Measurements from ENCODE around the gene PPTC7. TPM values are rescaled to one million over a fixed set of nuclear protein-coding genes. Genes with fewer than 3 reads are reported as not detected.
A peak's percentile ranks its signal among the peaks of the same experiment; 100 is the strongest.

The PPTC7 gene
- total and polyA plus RNA-seq, 12 donors = 18.9 to 162 (median 76.3) TPM

DNA sequence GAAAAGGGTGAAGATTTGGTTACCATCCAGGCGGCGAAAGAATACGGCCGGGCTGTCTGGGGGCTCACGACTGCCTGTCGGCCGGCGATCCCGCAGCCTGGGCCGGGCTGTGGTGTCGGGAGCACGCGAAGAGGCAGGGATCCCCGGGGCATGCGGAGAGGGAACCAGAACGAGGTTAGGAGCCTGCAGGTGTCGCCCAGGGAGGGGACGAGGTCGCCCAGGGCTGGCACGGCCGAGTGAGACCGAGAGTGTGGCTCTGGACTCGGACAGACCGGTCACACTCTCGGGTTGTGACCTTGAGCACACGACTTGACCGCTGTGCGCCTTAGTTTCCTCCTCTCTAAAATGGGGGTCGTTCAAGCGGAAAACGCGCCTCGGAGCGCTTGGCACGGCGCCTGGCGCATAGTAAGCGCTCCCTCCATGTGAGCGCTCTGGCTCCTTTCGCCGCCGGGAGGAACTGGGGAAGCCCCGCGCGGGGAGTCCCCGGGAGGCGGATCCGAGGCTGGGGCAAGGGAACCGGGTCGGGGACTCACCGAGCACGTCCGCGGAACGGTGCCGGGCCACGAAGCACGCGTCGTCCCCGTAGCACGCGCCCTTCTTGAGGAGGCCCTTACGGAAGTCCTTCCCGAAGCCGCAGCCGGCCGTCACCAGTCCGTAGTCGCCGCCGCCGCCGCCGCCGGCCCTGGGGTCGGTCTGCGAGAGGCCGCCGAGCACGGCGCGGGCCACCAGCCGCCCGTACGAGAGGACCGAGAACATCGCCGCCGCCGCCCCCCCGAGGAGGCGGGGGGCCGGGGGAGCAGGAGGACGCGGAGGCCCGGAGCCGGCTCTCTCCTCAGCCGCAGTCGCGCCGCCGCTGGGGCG, 612 bp downstream of the PPTC7 start:
- intact Hi-C loops (cut with DNase I) = loop anchor here in 6 of 10 donors (2.0 to 5.0 kb wide), 4 partner anchors 35 to 45 kb away; no protein-coding TSS in a partner anchor
- 0% methylated on average over 94 to 104 of the region's 104 CpGs for WGBS, 2 donors
- H3K4me1 ChIP-seq = peaks cover 10 to 74% (median 61%) of the 10 kb centered on the region in 9 donors

DNA sequence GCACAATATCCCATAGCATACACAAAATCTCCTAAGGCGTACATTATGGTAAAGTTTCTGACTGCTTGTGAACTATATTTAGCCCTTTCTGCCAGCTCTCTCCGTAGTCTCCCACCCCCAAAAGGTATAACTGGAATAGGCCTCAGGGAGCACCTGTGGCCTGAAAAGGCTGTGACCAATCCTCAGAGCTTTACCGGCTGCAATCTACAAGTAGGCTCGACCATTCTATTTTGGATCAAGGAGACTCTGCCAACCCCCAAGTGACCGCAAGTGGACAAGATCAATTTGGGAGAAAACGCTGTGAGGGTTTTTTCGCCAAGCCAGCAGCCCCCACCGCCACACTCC, 1.2 kb downstream of the PPTC7 start:
- Histone ChIP-seq H3K27ac (peak overlapping the region; percentile 91 to 97 (median 95)), H3K36me3 (no peaks in the 10 kb centered on the region), H3K9me3 (no peaks in the 10 kb centered on the region), H3K27me3 (no peaks in the 10 kb centered on the region), H3K4me3 (peak overlapping the region; percentile 58 to 98 (median 88)), H3K4me1 (peaks cover 10 to 80% (median 61%) of the 10 kb centered on the region in 9 donors)
- ATAC-seq (peak in 5 of 8 donors; percentile 18 to 35 (median 25)), DNase-seq (no peak)
- 5 to 6% methylated on average over 8 of the region's 8 CpGs for WGBS, 2 donors
- intact Hi-C loops (cut with DNase I) = loop anchor here in 6 of 10 donors (2.0 to 5.0 kb wide), 4 partner anchors 35 to 45 kb away; no protein-coding TSS in a partner anchor
- TF ChIP-seq, protein P1, sequence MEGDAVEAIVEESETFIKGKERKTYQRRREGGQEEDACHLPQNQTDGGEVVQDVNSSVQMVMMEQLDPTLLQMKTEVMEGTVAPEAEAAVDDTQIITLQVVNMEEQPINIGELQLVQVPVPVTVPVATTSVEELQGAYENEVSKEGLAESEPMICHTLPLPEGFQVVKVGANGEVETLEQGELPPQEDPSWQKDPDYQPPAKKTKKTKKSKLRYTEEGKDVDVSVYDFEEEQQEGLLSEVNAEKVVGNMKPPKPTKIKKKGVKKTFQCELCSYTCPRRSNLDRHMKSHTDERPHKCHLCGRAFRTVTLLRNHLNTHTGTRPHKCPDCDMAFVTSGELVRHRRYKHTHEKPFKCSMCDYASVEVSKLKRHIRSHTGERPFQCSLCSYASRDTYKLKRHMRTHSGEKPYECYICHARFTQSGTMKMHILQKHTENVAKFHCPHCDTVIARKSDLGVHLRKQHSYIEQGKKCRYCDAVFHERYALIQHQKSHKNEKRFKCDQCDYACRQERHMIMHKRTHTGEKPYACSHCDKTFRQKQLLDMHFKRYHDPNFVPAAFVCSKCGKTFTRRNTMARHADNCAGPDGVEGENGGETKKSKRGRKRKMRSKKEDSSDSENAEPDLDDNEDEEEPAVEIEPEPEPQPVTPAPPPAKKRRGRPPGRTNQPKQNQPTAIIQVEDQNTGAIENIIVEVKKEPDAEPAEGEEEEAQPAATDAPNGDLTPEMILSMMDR (IDR thresholded peaks at IDR 0.05) = no peak

More for the DNA sequence above, 612 bp downstream of the PPTC7 start:
- H3K27me3 ChIP-seq = no peaks in the 10 kb centered on the region
- ATAC-seq (peak; percentile 11 to 61 (median 40)), DNase-seq (peak; percentile 55 to 61)
- TF ChIP-seq, protein P1 (IDR thresholded peaks at IDR 0.05) = no peak
- H3K9me3 ChIP-seq = no peaks in the 10 kb centered on the region
- no peaks in the 10 kb centered on the region for H3K36me3 ChIP-seq
- peak overlapping the region; percentile 91 to 97 (median 95) for H3K27ac ChIP-seq
- peak overlapping the region; percentile 58 to 98 (median 88) for H3K4me3 ChIP-seq

DNA sequence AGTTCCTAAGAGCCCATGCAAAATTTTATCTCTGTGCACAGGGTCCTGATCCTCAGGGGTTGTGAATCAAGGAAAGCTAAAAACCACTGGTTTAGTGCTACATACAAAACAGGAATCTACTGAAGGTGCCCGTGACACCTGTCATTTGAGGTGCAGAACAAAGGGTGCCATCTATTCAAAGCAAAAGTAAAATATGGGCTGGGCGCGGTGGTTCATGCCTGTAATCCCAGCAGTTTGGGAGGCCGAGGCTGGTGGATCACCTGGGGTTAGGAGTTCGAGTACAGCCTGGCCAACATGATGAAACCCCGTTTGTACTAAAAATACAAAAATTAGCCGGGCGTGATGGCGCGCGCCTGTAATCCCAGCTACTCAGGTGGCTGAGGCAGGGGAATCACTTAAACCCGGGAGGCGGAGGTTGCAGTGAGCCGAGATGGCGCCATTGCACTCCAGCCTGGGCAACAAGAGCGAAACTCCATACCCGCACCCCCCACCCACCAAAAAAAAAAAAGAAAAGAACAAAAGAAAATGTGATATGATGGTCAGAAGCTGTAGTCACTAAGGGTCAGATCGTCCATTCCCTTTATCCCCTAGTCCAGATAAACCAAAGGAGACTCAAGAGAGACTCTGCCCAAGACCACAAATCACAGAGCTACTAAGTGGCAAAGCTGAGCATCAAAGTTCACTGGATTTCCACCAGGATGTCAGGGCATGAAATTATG, 3.4 kb downstream of the PPTC7 start:
- Histone ChIP-seq H3K27ac (peak overlapping the region in 9 of 10 donors; percentile 30 to 95 (median 64)), H3K4me1 (peaks cover 5 to 88% (median 65%) of the 10 kb centered on the region in 9 donors), H3K9me3 (no peaks in the 10 kb centered on the region), H3K4me3 (peak overlapping the region in 2 of 10 donors; percentile 1), H3K36me3 (no peaks in the 10 kb centered on the region), H3K27me3 (no peaks in the 10 kb centered on the region)
- ATAC-seq (no peak), DNase-seq (no peak)
- intact Hi-C loops (cut with DNase I) = loop anchor here in 5 of 10 donors (5.0 kb wide), 3 partner anchors 32 to 42 kb away; no protein-coding TSS in a partner anchor
- WGBS, 2 donors = 93 to 95% methylated on average over 18 of the region's 18 CpGs
- TF ChIP-seq, protein P1 (IDR thresholded peaks at IDR 0.05) = no peak

Measured in heart right ventricle (tissue), 16 donors.